AG09319 (cell line): ENCODE results near the gene CTIF.

Experiments used
- DNase-seq: peaks from one replicate; pipeline ENCODE4 v3.0.0-alpha.2; 2010; ENCODE audit warnings: low read depth; ENCODE audit errors: extremely low read depth
- CTCF ChIP-seq: IDR thresholded peaks from 2 replicates; pipeline ENCODE4 v1.5.1; 2011; ENCODE audit warnings: low read depth, mild to moderate bottlenecking, inconsistent platforms, low read length, moderate library complexity

CTIF gene

DNA sequence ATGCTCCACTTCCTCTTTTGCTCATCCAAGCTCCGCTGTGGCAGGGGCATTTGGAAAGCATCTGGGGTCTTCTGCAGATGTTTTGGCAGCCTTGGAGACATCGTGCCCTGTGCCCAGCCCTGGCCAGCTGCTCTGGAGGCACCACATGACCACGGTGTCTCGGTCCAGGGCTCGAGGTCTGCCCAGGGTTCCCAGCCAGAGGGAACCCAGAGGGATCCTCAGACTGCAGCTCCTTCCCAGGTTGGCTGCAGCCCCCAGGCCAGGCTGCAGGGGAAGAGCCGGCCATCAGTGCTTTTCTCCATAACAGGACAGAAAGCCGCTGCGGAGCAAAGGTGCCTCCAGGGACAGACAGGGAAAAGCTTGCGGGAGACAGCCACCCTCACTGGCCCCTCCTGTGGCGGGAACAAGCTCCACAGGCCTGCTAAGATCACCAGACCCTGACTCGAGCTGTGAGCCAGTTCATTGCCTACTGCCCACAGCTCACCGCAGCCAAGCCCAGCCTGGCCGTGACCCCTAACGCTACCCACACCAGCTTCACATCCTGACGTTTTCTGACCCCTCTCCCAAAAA, 337.2 kb downstream of the CTIF start:
- TF ChIP-seq CTCF, result no peak
- no peak for DNase-seq

DNA sequence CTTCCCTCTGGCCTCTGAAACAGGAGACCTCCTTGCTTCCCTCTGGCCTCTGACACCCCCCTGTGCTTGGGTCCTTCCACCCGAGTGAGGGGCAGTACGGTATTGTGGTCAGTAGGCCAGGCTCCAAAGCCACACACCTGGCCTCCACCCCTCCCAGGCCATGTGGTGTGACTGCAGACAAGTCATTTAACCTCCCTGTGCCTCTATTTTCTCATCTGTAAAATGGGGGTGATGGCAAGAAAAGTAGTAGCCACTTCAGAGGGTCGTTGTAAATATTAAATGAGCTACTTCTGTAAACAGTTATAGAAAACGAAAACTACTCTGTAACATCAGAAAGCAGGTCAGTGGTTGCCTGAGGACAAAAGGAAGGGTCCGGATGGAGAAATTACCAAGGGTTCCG, 337.8 kb downstream of the CTIF start:
- no peak for DNase-seq
- TF ChIP-seq CTCF, result no peak

- TF ChIP-seq CTCF, result no peak
- no peak for DNase-seq
Measured at GRCh38 chr18:48877941-48878340, 339.1 kb downstream of the CTIF start.

GRCh38 chr18:48878471-48878870, 339.6 kb downstream of the CTIF start:
- no peak for DNase-seq
- no peak for TF ChIP-seq CTCF

DNA sequence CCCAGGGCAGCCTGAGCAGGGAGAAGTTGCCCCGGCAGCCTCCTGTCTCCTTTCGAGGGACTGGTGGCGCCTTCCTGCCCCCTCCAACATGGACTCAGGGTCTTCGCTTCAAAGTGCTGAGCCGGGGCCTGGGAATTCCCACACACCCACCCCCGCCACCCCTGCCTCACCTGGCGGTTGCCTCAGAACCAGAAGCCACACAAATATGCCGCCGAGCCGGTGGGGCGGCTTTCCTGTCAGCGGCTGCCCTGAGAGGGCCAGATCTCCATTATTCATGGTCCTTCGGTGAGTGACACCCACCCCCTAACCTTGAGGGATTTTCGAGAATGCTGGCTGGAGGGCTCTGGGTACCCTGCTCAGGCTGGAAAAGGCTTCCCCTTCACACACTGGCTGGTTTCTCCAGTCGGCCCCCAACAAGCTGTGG, 340.2 kb downstream of the CTIF start:
- TF ChIP-seq CTCF, result no peak
- no peak for DNase-seq

DNA sequence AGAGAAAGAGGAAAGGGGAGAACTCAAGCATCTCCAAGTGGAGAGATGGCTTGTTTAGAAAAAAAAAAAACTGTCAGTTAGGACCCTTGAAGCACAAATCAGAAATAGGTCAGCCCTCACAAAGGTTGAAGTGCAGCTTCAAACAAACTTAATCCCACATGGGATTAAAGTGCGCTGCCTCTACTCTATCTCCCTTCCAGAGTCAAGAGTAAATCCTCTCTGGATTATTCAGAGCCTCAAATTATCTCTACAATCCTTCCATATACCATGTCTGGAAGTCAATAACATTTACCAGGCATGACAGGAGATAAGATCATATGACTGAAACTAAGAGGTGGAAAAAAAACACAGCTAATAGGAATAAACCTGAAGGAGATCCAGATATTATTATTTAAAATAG, 342.1 kb downstream of the CTIF start:
- DNase-seq, result no peak
- TF ChIP-seq CTCF, result no peak

GRCh38 chr18:48882379-48882778, 343.5 kb downstream of the CTIF start:
- no peak for TF ChIP-seq CTCF
- no peak for DNase-seq
